ENCODE data around the gene MANF. TPM values are rescaled to one million over a fixed set of nuclear protein-coding genes. Genes with fewer than 3 reads are reported as not detected.

The MANF gene
- total and polyA plus RNA-seq, 3 experiments from 2014 or later = 64.5 to 204 (median 197) TPM

DNA sequence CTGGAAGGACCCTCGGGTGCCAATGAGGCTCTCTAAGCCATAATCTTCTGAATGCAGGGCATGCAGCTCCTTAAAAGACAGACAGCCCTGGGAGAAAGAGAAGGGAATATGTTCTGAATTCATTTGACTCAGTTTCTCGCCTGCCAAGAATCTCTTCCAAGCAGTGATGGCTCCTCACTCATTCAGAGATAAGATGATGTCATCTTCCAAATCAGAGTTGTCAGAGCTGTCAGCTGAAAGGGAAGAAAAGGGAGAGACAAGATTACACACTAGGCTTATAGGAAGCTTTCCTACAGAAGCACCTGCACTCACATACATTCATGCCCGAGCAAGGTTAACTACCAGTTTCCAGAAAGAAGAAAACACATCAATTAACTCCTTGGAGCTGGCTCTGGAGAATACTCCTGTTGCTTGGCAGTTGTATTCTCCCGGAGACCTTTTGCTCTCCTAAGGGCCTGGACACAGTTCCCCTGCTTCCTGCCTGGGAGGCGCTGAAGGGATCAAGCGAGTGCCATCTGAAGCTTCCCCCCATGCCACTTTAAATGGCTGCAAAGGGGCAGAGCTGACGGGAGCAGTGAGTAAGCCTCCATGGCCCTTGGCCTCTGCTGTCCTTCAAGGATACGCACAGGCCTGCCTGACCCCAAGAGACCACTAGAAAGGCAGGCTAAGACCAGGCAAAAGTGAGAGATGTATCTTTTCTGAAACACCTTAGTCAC, 13.7 kb downstream of the MANF start:
- Mint-ChIP-seq H3K4me3 (no peak overlapping the region), H3K9me3 (no peaks in the 10 kb centered on the region), H3K27me3 (no peaks in the 10 kb centered on the region), H3K4me1 (peaks cover 27 to 37% (median 33%) of the 10 kb centered on the region in 3 donors), H3K27ac (peak overlapping the region in 6 of 8 donors; percentile 10 to 66 (median 28)), H3K36me3 (peaks cover 9 to 89% (median 27%) of the 10 kb centered on the region in 3 donors)
- ChIA-PET POLR2A (no interaction called here), CTCF (no interaction called here)
- Histone ChIP-seq H3K27ac (ENCODE audit: low read depth, low read length) (no peak overlapping the region), H3K27me3 (ENCODE audit: insufficient read depth, low read length, poor library complexity, severe bottlenecking) (no peaks in the 10 kb centered on the region), H3K4me3 (ENCODE audit: low read length) (no peak overlapping the region), H3K9me3 (ENCODE audit: low read length) (no peaks in the 10 kb centered on the region), H3K36me3 (ENCODE audit: insufficient read depth, low read length) (peaks cover 52% of the 10 kb centered on the region), H3K4me1 (ENCODE audit: insufficient read depth, low read length) (peaks cover 27% of the 10 kb centered on the region)
- DNase-seq = no peak

DNA sequence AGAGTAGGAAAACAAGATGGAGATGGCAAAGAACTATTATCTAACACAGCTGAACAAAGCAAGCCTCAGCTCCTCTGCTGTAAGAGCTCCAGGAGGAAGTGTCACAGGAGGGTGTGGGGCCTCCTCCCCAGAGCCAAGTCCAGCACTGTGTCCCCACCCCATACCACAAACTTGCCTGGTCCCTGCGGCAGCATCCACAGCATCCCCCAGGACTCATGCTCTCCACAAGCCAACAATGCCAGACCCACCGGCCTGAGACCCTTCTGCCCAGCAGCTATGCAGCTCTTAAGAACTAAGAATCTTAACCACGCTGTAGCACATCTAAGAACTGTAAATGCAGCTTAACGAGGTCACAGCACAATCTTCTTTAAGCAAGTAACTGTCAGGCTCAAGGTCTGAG, 15.1 kb downstream of the MANF start:
- CTCF ChIA-PET = interaction anchor here (0.8 kb wide), 1 partner anchor 100 kb away, joined by 4 read pairs; the partner anchor contains the start of gene DCAF1
- H3K27ac ChIP-seq (ENCODE audit: low read depth, low read length) = no peak overlapping the region
- POLR2A ChIA-PET = interaction anchor here (0.9 kb wide), 1 partner anchor 272 kb away, joined by 3 read pairs; no protein-coding TSS in a partner anchor

DNA sequence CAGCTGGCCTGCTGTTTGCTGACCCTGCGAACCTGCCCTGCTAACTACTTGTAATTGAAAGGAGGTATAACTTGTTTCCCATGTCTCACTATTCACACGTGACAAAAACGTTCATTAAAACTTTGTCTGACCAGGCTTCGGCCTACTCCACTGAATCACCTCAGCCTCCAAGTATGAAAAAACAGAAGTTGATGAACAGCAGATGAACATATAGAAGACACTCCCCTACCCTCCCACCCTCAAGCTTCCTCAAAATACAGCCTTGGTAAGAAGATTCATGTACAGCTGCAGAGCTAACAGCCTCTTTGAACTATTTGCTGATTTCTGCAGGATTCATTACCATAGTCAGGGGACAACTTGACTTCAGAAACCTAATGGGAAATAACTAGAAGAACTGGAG, 16.6 kb downstream of the MANF start:
- Histone ChIP-seq H3K27ac (ENCODE audit: low read depth, low read length) (no peak overlapping the region), H3K36me3 (ENCODE audit: insufficient read depth, low read length) (peaks cover 26% of the 10 kb centered on the region), H3K4me3 (ENCODE audit: low read length) (no peak overlapping the region), H3K27me3 (ENCODE audit: insufficient read depth, low read length, poor library complexity, severe bottlenecking) (no peaks in the 10 kb centered on the region), H3K9me3 (ENCODE audit: low read length) (no peaks in the 10 kb centered on the region), H3K4me1 (ENCODE audit: insufficient read depth, low read length) (peaks cover 6% of the 10 kb centered on the region)
- CTCF ChIA-PET = interaction anchor here (1.5 kb wide), 1 partner anchor 12 kb away, joined by 6 read pairs; no protein-coding TSS in a partner anchor
- Mint-ChIP-seq H3K9me3 (no peaks in the 10 kb centered on the region), H3K4me1 (peaks cover 10 to 20% (median 14%) of the 10 kb centered on the region in 3 donors), H3K4me3 (no peak overlapping the region), H3K27me3 (no peaks in the 10 kb centered on the region), H3K27ac (no peak overlapping the region), H3K36me3 (peaks cover 0 to 81% (median 17%) of the 10 kb centered on the region in 3 donors)
- no peak for DNase-seq
- POLR2A ChIA-PET = no interaction called here

More for the DNA sequence above, 15.1 kb downstream of the MANF start:
- H3K36me3 ChIP-seq (ENCODE audit: insufficient read depth, low read length) = peaks cover 40% of the 10 kb centered on the region
- Mint-ChIP-seq H3K4me1 (peaks cover 15 to 29% (median 21%) of the 10 kb centered on the region in 3 donors), H3K36me3 (peaks cover 1 to 86% (median 21%) of the 10 kb centered on the region in 3 donors), H3K4me3 (no peak overlapping the region), H3K27ac (peak overlapping the region in 7 of 8 donors; percentile 19 to 83 (median 74)), H3K9me3 (no peaks in the 10 kb centered on the region), H3K27me3 (no peaks in the 10 kb centered on the region)
- no peaks in the 10 kb centered on the region for H3K9me3 ChIP-seq (ENCODE audit: low read length)
- no peak for DNase-seq
- no peaks in the 10 kb centered on the region for H3K27me3 ChIP-seq (ENCODE audit: insufficient read depth, low read length, poor library complexity, severe bottlenecking)
- H3K4me3 ChIP-seq (ENCODE audit: low read length) = no peak overlapping the region
- H3K4me1 ChIP-seq (ENCODE audit: insufficient read depth, low read length) = peaks cover 14% of the 10 kb centered on the region

DNA sequence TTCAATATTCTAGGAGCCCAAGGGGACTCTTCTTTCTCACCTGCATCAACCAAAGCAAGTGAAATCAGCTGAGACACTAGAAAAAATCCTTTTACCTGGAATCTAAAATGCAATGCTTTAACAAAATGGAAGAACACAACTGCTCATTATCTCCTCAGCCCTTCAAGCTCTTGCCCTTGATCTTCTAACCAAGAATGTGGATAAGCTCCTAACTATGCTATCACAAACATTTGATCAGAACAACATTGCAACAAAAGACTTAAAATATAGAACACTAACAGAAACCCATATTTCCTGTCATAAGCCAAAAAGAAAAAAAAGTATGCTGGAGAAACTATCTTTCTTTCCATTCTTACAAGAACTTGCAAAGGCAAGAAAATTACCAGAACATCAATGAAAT, 18.6 kb downstream of the MANF start:
- no peaks in the 10 kb centered on the region for H3K27me3 Mint-ChIP-seq
- H3K27ac ChIP-seq (ENCODE audit: low read depth, low read length) = no peak overlapping the region
- CTCF ChIA-PET = no interaction called here
- POLR2A ChIA-PET = no interaction called here
- H3K27ac Mint-ChIP-seq = peak overlapping the region in 7 of 8 donors; percentile 37 to 81 (median 57)
- H3K36me3 Mint-ChIP-seq = peaks cover 0 to 83% (median 17%) of the 10 kb centered on the region in 3 donors
- no peak for DNase-seq
- H3K4me1 ChIP-seq (ENCODE audit: insufficient read depth, low read length) = no peaks in the 10 kb centered on the region
- no peak overlapping the region for H3K4me3 ChIP-seq (ENCODE audit: low read length)
- H3K9me3 Mint-ChIP-seq = no peaks in the 10 kb centered on the region
- no peaks in the 10 kb centered on the region for H3K27me3 ChIP-seq (ENCODE audit: insufficient read depth, low read length, poor library complexity, severe bottlenecking)
- H3K4me1 Mint-ChIP-seq = peaks cover 8 to 14% (median 14%) of the 10 kb centered on the region in 3 donors
- H3K4me3 Mint-ChIP-seq = no peak overlapping the region
- H3K9me3 ChIP-seq (ENCODE audit: low read length) = no peaks in the 10 kb centered on the region
- peaks cover 17% of the 10 kb centered on the region for H3K36me3 ChIP-seq (ENCODE audit: insufficient read depth, low read length)

DNA sequence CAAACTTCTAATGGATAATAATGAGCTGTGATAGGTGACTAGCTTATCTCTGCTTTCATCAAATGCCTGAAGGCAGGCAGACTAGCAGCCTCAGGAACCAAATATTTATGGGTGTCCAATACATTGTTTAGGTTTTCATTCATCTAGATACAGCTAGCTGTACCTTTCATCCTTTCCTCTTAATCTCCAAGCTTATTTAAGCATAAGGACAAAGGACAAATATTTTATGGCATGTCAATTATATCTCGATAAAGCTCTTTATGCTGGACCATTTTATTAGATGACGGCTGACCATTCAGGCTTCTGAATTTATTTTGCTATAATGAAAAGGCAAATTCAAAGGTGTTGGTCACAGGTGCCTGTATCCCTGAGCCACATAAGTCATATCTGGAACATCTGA, 22.9 kb downstream of the MANF start:
- ChIA-PET CTCF (interaction anchor here (1.0 kb wide), 1 partner anchor 13 kb away, joined by 3 read pairs; no protein-coding TSS in a partner anchor), POLR2A (interaction anchor here (0.6 kb wide), 1 partner anchor 435 kb away, joined by 3 read pairs; no protein-coding TSS in a partner anchor)
- no peak overlapping the region for H3K27ac ChIP-seq (ENCODE audit: low read depth, low read length)
- Mint-ChIP-seq H3K4me3 (no peak overlapping the region), H3K36me3 (peaks cover 0 to 83% (median 22%) of the 10 kb centered on the region in 3 donors), H3K9me3 (no peaks in the 10 kb centered on the region), H3K27me3 (no peaks in the 10 kb centered on the region), H3K27ac (peak overlapping the region in 4 of 8 donors; percentile 2 to 21 (median 14)), H3K4me1 (peaks cover 11 to 23% (median 17%) of the 10 kb centered on the region in 3 donors)
- no peaks in the 10 kb centered on the region for H3K27me3 ChIP-seq (ENCODE audit: insufficient read depth, low read length, poor library complexity, severe bottlenecking)
- no peak overlapping the region for H3K4me3 ChIP-seq (ENCODE audit: low read length)
- no peak for DNase-seq
- H3K4me1 ChIP-seq (ENCODE audit: insufficient read depth, low read length) = no peaks in the 10 kb centered on the region
- no peaks in the 10 kb centered on the region for H3K9me3 ChIP-seq (ENCODE audit: low read length)
- H3K36me3 ChIP-seq (ENCODE audit: insufficient read depth, low read length) = peaks cover 32% of the 10 kb centered on the region

DNA sequence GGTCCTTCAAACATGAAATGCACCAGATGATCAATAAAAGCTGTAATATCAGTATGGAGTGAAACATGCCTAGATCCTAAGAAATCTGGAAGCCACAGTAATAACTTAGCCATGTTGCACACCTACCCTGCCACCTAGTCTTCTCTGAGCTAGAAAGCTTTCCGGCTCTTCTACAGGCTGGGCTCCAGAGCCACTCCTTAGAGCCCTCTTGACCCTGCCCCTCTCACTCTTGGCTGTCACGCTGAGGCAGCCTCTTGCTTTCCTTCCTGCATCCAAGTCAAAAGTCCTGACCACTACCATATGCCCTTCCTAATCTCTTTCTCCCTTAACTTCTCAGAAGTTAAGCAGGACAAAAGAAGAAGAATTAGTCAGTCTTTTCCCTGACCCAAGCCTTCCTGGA, 23.7 kb downstream of the MANF start:
- Mint-ChIP-seq H3K4me1 (peaks cover 9 to 17% (median 15%) of the 10 kb centered on the region in 3 donors), H3K9me3 (no peaks in the 10 kb centered on the region), H3K36me3 (peaks cover 0 to 83% (median 20%) of the 10 kb centered on the region in 3 donors), H3K27me3 (no peaks in the 10 kb centered on the region), H3K4me3 (no peak overlapping the region), H3K27ac (peak overlapping the region in 4 of 8 donors; percentile 10 to 36 (median 26))
- Histone ChIP-seq H3K4me3 (ENCODE audit: low read length) (no peak overlapping the region), H3K9me3 (ENCODE audit: low read length) (no peaks in the 10 kb centered on the region), H3K4me1 (ENCODE audit: insufficient read depth, low read length) (no peaks in the 10 kb centered on the region), H3K27ac (ENCODE audit: low read depth, low read length) (no peak overlapping the region), H3K36me3 (ENCODE audit: insufficient read depth, low read length) (peaks cover 35% of the 10 kb centered on the region), H3K27me3 (ENCODE audit: insufficient read depth, low read length, poor library complexity, severe bottlenecking) (no peaks in the 10 kb centered on the region)
- DNase-seq = no peak
- ChIA-PET POLR2A (no interaction called here), CTCF (no interaction called here)

DNA sequence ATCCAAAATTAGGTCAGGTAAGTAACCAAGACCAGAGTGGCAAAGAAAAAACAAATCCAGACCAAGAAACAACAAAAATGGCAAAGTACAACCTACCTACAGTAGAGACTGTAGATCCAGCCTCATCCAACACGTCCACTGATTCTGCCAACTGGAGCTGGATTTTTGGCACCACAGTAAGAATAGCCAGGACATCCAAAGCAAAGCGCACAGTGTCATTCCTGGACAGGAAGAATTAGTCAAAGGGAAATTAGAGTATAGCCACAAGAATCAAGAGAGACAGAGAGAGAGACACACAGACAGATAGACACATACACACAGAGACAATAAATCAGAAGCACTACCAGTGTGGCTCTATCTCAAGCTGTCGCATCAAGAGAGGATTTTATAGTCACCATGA, 37.1 kb downstream of the MANF start:
- Mint-ChIP-seq H3K27me3 (no peaks in the 10 kb centered on the region), H3K36me3 (peaks cover 6 to 68% (median 16%) of the 10 kb centered on the region in 3 donors), H3K4me1 (no peaks in the 10 kb centered on the region), H3K4me3 (no peak overlapping the region), H3K27ac (peak overlapping the region in 4 of 8 donors; percentile 17 to 80 (median 58)), H3K9me3 (no peaks in the 10 kb centered on the region)
- no peak overlapping the region for H3K4me3 ChIP-seq (ENCODE audit: low read length)
- CTCF ChIA-PET = no interaction called here
- no peak overlapping the region for H3K27ac ChIP-seq (ENCODE audit: low read depth, low read length)
- peaks cover 15% of the 10 kb centered on the region for H3K36me3 ChIP-seq (ENCODE audit: insufficient read depth, low read length)
- no peak for DNase-seq
- H3K4me1 ChIP-seq (ENCODE audit: insufficient read depth, low read length) = no peaks in the 10 kb centered on the region
- POLR2A ChIA-PET = no interaction called here
- no peaks in the 10 kb centered on the region for H3K27me3 ChIP-seq (ENCODE audit: insufficient read depth, low read length, poor library complexity, severe bottlenecking)
- H3K9me3 ChIP-seq (ENCODE audit: low read length) = no peaks in the 10 kb centered on the region

DNA sequence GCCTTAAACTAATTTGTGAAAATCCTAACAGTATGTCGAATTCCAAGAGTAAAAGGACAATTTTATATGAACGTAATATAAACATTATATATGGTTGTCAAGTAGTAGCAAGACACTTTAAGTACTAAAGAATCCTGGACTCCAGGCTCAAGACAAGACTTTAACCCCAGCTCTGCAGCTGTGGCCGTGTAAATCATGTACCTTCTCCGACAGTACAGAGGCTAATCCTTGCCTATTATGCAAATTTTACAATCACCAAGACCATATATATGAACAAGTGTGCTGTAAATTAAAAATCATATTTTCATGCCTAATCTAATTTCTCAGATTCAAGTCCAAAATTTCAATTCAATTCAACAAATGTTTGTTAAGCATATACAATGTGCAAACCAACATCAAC, 41.8 kb downstream of the MANF start:
- H3K4me3 ChIP-seq (ENCODE audit: low read length) = no peak overlapping the region
- DNase-seq = no peak
- Mint-ChIP-seq H3K36me3 (peaks cover 4 to 67% (median 12%) of the 10 kb centered on the region in 3 donors), H3K4me1 (no peaks in the 10 kb centered on the region), H3K4me3 (no peak overlapping the region), H3K9me3 (no peaks in the 10 kb centered on the region), H3K27ac (no peak overlapping the region), H3K27me3 (no peaks in the 10 kb centered on the region)
- ChIA-PET CTCF (no interaction called here), POLR2A (no interaction called here)
- no peaks in the 10 kb centered on the region for H3K4me1 ChIP-seq (ENCODE audit: insufficient read depth, low read length)
- no peaks in the 10 kb centered on the region for H3K27me3 ChIP-seq (ENCODE audit: insufficient read depth, low read length, poor library complexity, severe bottlenecking)
- H3K27ac ChIP-seq (ENCODE audit: low read depth, low read length) = no peak overlapping the region
- peaks cover 34% of the 10 kb centered on the region for H3K36me3 ChIP-seq (ENCODE audit: insufficient read depth, low read length)
- no peaks in the 10 kb centered on the region for H3K9me3 ChIP-seq (ENCODE audit: low read length)

All from CD8-positive, alpha-beta memory T cell (primary cell).